ENCODE measurements around the gene JARID2.

Gene JARID2

DNA sequence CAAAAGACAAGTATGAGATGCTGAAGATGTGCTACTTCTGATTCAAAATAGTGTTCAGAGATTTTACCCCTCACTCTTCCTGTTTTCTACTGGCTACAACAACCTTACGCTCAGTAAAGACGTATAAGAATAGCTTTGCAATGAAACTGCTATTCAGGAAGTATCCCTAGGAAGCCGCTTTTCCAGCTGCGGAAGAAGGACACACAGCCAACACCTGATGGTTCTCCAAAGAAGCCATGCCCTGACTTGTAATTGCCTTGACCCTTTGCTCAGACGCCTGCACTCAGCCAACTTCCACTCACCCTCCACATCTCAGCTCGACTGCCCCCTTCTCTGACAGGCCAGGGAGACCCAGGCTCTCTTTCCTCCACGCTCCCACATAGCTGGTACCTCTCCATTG lies 305.4 kb downstream of the JARID2 start:
- H3K4me2 ChIP-seq (ENCODE audit: low read depth, low read length, poor library complexity, severe bottlenecking) = no peak overlapping the region
- H3K9me3 ChIP-seq (ENCODE audit: insufficient read depth, low read length) = no peaks in the 10 kb centered on the region

DNA sequence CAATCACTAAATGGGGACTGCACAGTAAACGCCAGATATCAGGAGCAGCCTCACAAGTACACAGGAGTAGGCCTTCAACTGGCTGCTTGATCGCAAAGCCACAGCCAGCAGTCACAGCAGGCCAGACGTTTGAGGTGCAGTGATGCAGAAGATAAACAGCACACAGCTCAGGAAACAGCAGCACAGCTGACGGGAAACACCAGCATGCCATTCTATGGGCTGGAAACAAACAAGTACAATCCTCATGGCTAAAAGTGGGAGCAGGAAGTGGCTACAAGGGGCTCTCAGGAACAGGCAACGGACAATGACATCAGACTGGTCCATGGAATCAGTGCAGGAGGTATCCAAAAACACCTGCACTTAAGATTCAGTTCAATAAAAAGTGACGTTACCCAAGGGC lies 305.9 kb downstream of the JARID2 start:
- H3K9ac ChIP-seq (ENCODE audit: low read length) = no peak overlapping the region
- H3K27me3 ChIP-seq (ENCODE audit: low read length) = no peaks in the 10 kb centered on the region
- H3K4me3 ChIP-seq (ENCODE audit: insufficient read depth, low read length, poor library complexity, severe bottlenecking) = no peak overlapping the region
- peaks cover 92% of the 10 kb centered on the region for H3K79me2 ChIP-seq (ENCODE audit: insufficient read depth, low read length)
- 0 out of 2 replicates have a peak, but pooled peaks cover 1% of the 10 kb centered on the region for H4K20me1 ChIP-seq (ENCODE audit: low read depth, low read length)
- H3K36me3 ChIP-seq (ENCODE audit: low read length) = no peaks in the 10 kb centered on the region; the same call in 1 of the 2 replicates
- H3K4me2 ChIP-seq (ENCODE audit: low read depth, low read length, poor library complexity, severe bottlenecking) = no peak overlapping the region
- no peaks in the 10 kb centered on the region for H3K9me2 ChIP-seq (replicated peaks; ENCODE audit: insufficient read depth, low read length)
- H3F3A ChIP-seq (ENCODE audit: insufficient read depth) = 0 out of 2 replicates have a peak, but pooled peaks cover 4% of the 10 kb centered on the region
- H3K27ac ChIP-seq (ENCODE audit: low read depth, low read length) = no peak overlapping the region
- no peaks in the 10 kb centered on the region for H3K9me3 ChIP-seq (ENCODE audit: insufficient read depth, low read length)
- H2AFZ ChIP-seq (ENCODE audit: low read depth, low read length, severe bottlenecking) = no peak overlapping the region
- TF ChIP-seq, protein P1, sequence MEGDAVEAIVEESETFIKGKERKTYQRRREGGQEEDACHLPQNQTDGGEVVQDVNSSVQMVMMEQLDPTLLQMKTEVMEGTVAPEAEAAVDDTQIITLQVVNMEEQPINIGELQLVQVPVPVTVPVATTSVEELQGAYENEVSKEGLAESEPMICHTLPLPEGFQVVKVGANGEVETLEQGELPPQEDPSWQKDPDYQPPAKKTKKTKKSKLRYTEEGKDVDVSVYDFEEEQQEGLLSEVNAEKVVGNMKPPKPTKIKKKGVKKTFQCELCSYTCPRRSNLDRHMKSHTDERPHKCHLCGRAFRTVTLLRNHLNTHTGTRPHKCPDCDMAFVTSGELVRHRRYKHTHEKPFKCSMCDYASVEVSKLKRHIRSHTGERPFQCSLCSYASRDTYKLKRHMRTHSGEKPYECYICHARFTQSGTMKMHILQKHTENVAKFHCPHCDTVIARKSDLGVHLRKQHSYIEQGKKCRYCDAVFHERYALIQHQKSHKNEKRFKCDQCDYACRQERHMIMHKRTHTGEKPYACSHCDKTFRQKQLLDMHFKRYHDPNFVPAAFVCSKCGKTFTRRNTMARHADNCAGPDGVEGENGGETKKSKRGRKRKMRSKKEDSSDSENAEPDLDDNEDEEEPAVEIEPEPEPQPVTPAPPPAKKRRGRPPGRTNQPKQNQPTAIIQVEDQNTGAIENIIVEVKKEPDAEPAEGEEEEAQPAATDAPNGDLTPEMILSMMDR (IDR thresholded peaks at IDR 0.05; ENCODE audit: insufficient read depth, low read length, poor library complexity, severe bottlenecking) = no peak
- TF ChIP-seq EZH2phosphoT487 (conservative IDR thresholded peaks at IDR 0.05; ENCODE audit: low read length) = no peak

More for the DNA sequence above, 305.4 kb downstream of the JARID2 start:
- H3K79me2 ChIP-seq (ENCODE audit: insufficient read depth, low read length) = peaks cover 92% of the 10 kb centered on the region
- H3K9me2 ChIP-seq (replicated peaks; ENCODE audit: insufficient read depth, low read length) = no peaks in the 10 kb centered on the region
- H3K4me3 ChIP-seq (ENCODE audit: insufficient read depth, low read length, poor library complexity, severe bottlenecking) = no peak overlapping the region
- no peak overlapping the region for H3K27ac ChIP-seq (ENCODE audit: low read depth, low read length)
- TF ChIP-seq EZH2phosphoT487 (conservative IDR thresholded peaks at IDR 0.05; ENCODE audit: low read length) = no peak
- TF ChIP-seq, protein P1 (IDR thresholded peaks at IDR 0.05; ENCODE audit: insufficient read depth, low read length, poor library complexity, severe bottlenecking) = no peak
- H4K20me1 ChIP-seq (ENCODE audit: low read depth, low read length) = no peaks in the 10 kb centered on the region
- H3K9ac ChIP-seq (ENCODE audit: low read length) = no peak overlapping the region
- no peak overlapping the region for H2AFZ ChIP-seq (ENCODE audit: low read depth, low read length, severe bottlenecking)
- H3K27me3 ChIP-seq (ENCODE audit: low read length) = no peaks in the 10 kb centered on the region
- 0 out of 2 replicates have a peak, but pooled peaks cover 4% of the 10 kb centered on the region for H3F3A ChIP-seq (ENCODE audit: insufficient read depth)
- no peaks in the 10 kb centered on the region; the same call in 1 of the 2 replicates for H3K36me3 ChIP-seq (ENCODE audit: low read length)

DNA sequence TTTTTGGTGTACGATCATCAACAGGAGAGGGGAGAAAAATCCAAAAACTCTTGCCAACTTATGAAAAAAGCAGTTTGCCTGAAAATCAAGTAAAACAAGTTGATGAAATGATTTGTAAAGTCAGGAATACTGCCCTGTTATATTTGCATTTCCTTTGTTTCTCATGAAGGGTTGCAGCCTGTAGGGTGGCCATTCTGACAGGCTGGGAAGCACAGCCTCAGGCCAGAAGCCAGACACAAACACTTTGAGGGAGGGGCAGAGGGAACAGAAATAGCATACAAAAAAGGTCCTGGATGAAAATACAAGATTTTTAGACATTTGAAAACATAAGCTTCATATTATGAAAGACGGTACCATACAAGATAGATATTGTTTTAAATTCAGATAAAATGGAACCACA lies 307.2 kb downstream of the JARID2 start:
- no peak overlapping the region for H3K9ac ChIP-seq (ENCODE audit: low read length)
- no peak overlapping the region for H2AFZ ChIP-seq (ENCODE audit: low read depth, low read length, severe bottlenecking)
- H3K79me2 ChIP-seq (ENCODE audit: insufficient read depth, low read length) = peaks cover 89% of the 10 kb centered on the region
- no peaks in the 10 kb centered on the region for H3K9me3 ChIP-seq (ENCODE audit: insufficient read depth, low read length)
- 0 out of 2 replicates have a peak, but pooled peaks cover 4% of the 10 kb centered on the region for H3F3A ChIP-seq (ENCODE audit: insufficient read depth)
- no peak overlapping the region for H3K4me3 ChIP-seq (ENCODE audit: insufficient read depth, low read length, poor library complexity, severe bottlenecking)
- H3K4me2 ChIP-seq (ENCODE audit: low read depth, low read length, poor library complexity, severe bottlenecking) = no peak overlapping the region
- TF ChIP-seq, protein P1 (IDR thresholded peaks at IDR 0.05; ENCODE audit: insufficient read depth, low read length, poor library complexity, severe bottlenecking) = no peak
- TF ChIP-seq EZH2phosphoT487 (conservative IDR thresholded peaks at IDR 0.05; ENCODE audit: low read length) = no peak
- no peaks in the 10 kb centered on the region for H3K9me2 ChIP-seq (replicated peaks; ENCODE audit: insufficient read depth, low read length)
- H3K36me3 ChIP-seq (ENCODE audit: low read length) = no peaks in the 10 kb centered on the region; the same call in 1 of the 2 replicates
- peaks cover 8% of the 10 kb centered on the region; the same call in 1 of the 2 replicates for H4K20me1 ChIP-seq (ENCODE audit: low read depth, low read length)
- H3K27me3 ChIP-seq (ENCODE audit: low read length) = no peaks in the 10 kb centered on the region
- H3K27ac ChIP-seq (ENCODE audit: low read depth, low read length) = no peak overlapping the region

Data from SU-DHL-6 (cell line).